Measurements from ENCODE around the gene LSS. TPM values are rescaled to one million over a fixed set of nuclear protein-coding genes. Genes with fewer than 3 reads are reported as not detected.

The LSS gene
- total and polyA plus RNA-seq, 2 donors = 14.9 to 15.4 TPM

GRCh38 chr21:46217511-46218196 lies 10.9 kb downstream of the LSS start:
- Histone ChIP-seq H3K9me3 (ENCODE audit: control insufficient read depth in 2 of 2, insufficient read depth in 1 of 2, low read length in 1 of 2) (no peaks in the 10 kb centered on the region), H3K4me3 (ENCODE audit: low read length in 2 of 2) (no peak overlapping the region), H3K27ac (ENCODE audit: low read depth in 1 of 2, low read length in 1 of 2) (no peak overlapping the region), H3K36me3 (ENCODE audit: control insufficient read depth in 2 of 2, insufficient read depth in 2 of 2, low read length in 1 of 2) (peaks cover 21 to 58% of the 10 kb centered on the region in 2 donors), H3K4me1 (ENCODE audit: control insufficient read depth in 2 of 2, insufficient read depth in 2 of 2, low read length in 2 of 2) (no peaks in the 10 kb centered on the region), H3K27me3 (ENCODE audit: control insufficient read depth in 2 of 2, insufficient read depth in 1 of 2, low read length in 1 of 2) (no peaks in the 10 kb centered on the region)
- DNase-seq (ENCODE audit: low read depth in 6 of 9, low spot score in 9 of 9) = no peak
- WGBS = 97% methylated on average over 22 of the region's 22 CpGs

GRCh38 chr21:46216132-46216747 lies 12.3 kb downstream of the LSS start:
- Histone ChIP-seq H3K4me3 (ENCODE audit: low read length in 2 of 2) (no peak overlapping the region), H3K27me3 (ENCODE audit: control insufficient read depth in 2 of 2, insufficient read depth in 1 of 2, low read length in 1 of 2) (no peaks in the 10 kb centered on the region), H3K36me3 (ENCODE audit: control insufficient read depth in 2 of 2, insufficient read depth in 2 of 2, low read length in 1 of 2) (peaks cover 27 to 55% of the 10 kb centered on the region in 2 donors), H3K27ac (ENCODE audit: low read depth in 1 of 2, low read length in 1 of 2) (no peak overlapping the region), H3K4me1 (ENCODE audit: control insufficient read depth in 2 of 2, insufficient read depth in 2 of 2, low read length in 2 of 2) (no peaks in the 10 kb centered on the region), H3K9me3 (ENCODE audit: control insufficient read depth in 2 of 2, insufficient read depth in 1 of 2, low read length in 1 of 2) (no peaks in the 10 kb centered on the region)
- no peak for DNase-seq (ENCODE audit: low read depth in 6 of 9, low spot score in 9 of 9)
- 98% methylated on average over 16 of the region's 16 CpGs for WGBS

GRCh38 chr21:46215436-46216131 lies 13.0 kb downstream of the LSS start:
- Histone ChIP-seq H3K9me3 (ENCODE audit: control insufficient read depth in 2 of 2, insufficient read depth in 1 of 2, low read length in 1 of 2) (no peaks in the 10 kb centered on the region), H3K27me3 (ENCODE audit: control insufficient read depth in 2 of 2, insufficient read depth in 1 of 2, low read length in 1 of 2) (no peaks in the 10 kb centered on the region), H3K4me3 (ENCODE audit: low read length in 2 of 2) (no peak overlapping the region), H3K36me3 (ENCODE audit: control insufficient read depth in 2 of 2, insufficient read depth in 2 of 2, low read length in 1 of 2) (peaks cover 24 to 49% of the 10 kb centered on the region in 2 donors), H3K4me1 (ENCODE audit: control insufficient read depth in 2 of 2, insufficient read depth in 2 of 2, low read length in 2 of 2) (no peaks in the 10 kb centered on the region), H3K27ac (ENCODE audit: low read depth in 1 of 2, low read length in 1 of 2) (no peak overlapping the region)
- whole genome bisulfite sequencing = 94% methylated on average over 20 of the region's 20 CpGs
- DNase-seq (ENCODE audit: low read depth in 6 of 9, low spot score in 9 of 9) = no peak

- no peaks in the 10 kb centered on the region for H3K9me3 ChIP-seq (ENCODE audit: control insufficient read depth in 2 of 2, insufficient read depth in 1 of 2, low read length in 1 of 2)
- no peak for DNase-seq (ENCODE audit: low read depth in 6 of 9, low spot score in 9 of 9)
- H3K27ac ChIP-seq (ENCODE audit: low read depth in 1 of 2, low read length in 1 of 2) = no peak overlapping the region
- WGBS = 97% methylated on average over 27 of the region's 27 CpGs
- peaks cover 17 to 43% of the 10 kb centered on the region in 2 donors for H3K36me3 ChIP-seq (ENCODE audit: control insufficient read depth in 2 of 2, insufficient read depth in 2 of 2, low read length in 1 of 2)
- H3K4me3 ChIP-seq (ENCODE audit: low read length in 2 of 2) = no peak overlapping the region
- H3K27me3 ChIP-seq (ENCODE audit: control insufficient read depth in 2 of 2, insufficient read depth in 1 of 2, low read length in 1 of 2) = no peaks in the 10 kb centered on the region
- H3K4me1 ChIP-seq (ENCODE audit: control insufficient read depth in 2 of 2, insufficient read depth in 2 of 2, low read length in 2 of 2) = no peaks in the 10 kb centered on the region
Measured at GRCh38 chr21:46214478-46215340, 13.9 kb downstream of the LSS start.

DNA sequence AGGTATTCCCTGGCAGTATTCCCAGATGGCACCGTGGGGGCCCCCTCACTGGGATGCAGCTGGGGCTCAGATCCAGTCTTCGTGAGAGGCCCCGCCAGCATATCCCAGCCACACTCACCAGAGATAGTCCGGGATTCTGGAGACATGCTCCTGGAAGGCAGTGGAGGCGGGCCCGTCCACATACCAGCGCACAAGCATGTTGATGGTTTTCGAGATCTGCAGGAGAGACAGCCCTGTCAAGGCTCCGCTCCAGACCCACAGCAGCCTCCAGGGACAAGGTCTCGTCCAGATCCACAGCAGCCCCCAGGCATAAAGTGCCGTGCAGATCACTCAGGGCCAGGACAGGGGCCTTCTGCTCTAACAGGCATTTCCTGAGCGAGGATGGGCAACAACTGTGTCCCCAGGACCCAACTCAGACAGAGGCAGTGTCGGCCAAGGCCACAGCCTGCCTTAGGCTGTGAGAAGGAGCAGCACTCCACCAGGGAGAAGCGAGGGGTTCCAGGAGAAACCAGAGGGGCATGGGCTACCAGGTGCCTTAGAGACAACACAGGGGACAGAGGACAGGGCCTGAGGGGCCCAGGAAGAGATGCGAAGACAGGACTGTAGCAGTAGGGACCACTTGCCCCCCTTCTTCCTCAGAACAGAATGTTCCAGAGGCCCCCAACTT lies 14.8 kb downstream of the LSS start:
- Histone ChIP-seq H3K4me3 (ENCODE audit: low read length in 2 of 2) (no peak overlapping the region), H3K36me3 (ENCODE audit: control insufficient read depth in 2 of 2, insufficient read depth in 2 of 2, low read length in 1 of 2) (peaks cover 18 to 41% of the 10 kb centered on the region in 2 donors), H3K4me1 (ENCODE audit: control insufficient read depth in 2 of 2, insufficient read depth in 2 of 2, low read length in 2 of 2) (no peaks in the 10 kb centered on the region), H3K27ac (ENCODE audit: low read depth in 1 of 2, low read length in 1 of 2) (no peak overlapping the region), H3K27me3 (ENCODE audit: control insufficient read depth in 2 of 2, insufficient read depth in 1 of 2, low read length in 1 of 2) (no peaks in the 10 kb centered on the region), H3K9me3 (ENCODE audit: control insufficient read depth in 2 of 2, insufficient read depth in 1 of 2, low read length in 1 of 2) (no peaks in the 10 kb centered on the region)
- WGBS = 97% methylated on average over 15 of the region's 15 CpGs
- no peak for DNase-seq (ENCODE audit: low read depth in 6 of 9, low spot score in 9 of 9)

GRCh38 chr21:46212721-46213484 lies 15.7 kb downstream of the LSS start:
- H3K9me3 ChIP-seq (ENCODE audit: control insufficient read depth in 2 of 2, insufficient read depth in 1 of 2, low read length in 1 of 2) = no peaks in the 10 kb centered on the region
- H3K36me3 ChIP-seq (ENCODE audit: control insufficient read depth in 2 of 2, insufficient read depth in 2 of 2, low read length in 1 of 2) = peaks cover 18 to 41% of the 10 kb centered on the region in 2 donors
- no peak overlapping the region for H3K27ac ChIP-seq (ENCODE audit: low read depth in 1 of 2, low read length in 1 of 2)
- H3K27me3 ChIP-seq (ENCODE audit: control insufficient read depth in 2 of 2, insufficient read depth in 1 of 2, low read length in 1 of 2) = no peaks in the 10 kb centered on the region
- no peak overlapping the region for H3K4me3 ChIP-seq (ENCODE audit: low read length in 2 of 2)
- WGBS = 98% methylated on average over 18 of the region's 18 CpGs
- no peak for DNase-seq (ENCODE audit: low read depth in 6 of 9, low spot score in 9 of 9)
- no peaks in the 10 kb centered on the region for H3K4me1 ChIP-seq (ENCODE audit: control insufficient read depth in 2 of 2, insufficient read depth in 2 of 2, low read length in 2 of 2)

- Histone ChIP-seq H3K4me1 (ENCODE audit: control insufficient read depth in 2 of 2, insufficient read depth in 2 of 2, low read length in 2 of 2) (no peaks in the 10 kb centered on the region), H3K4me3 (ENCODE audit: low read length in 2 of 2) (no peak overlapping the region), H3K27ac (ENCODE audit: low read depth in 1 of 2, low read length in 1 of 2) (no peak overlapping the region), H3K27me3 (ENCODE audit: control insufficient read depth in 2 of 2, insufficient read depth in 1 of 2, low read length in 1 of 2) (no peaks in the 10 kb centered on the region), H3K9me3 (ENCODE audit: control insufficient read depth in 2 of 2, insufficient read depth in 1 of 2, low read length in 1 of 2) (no peaks in the 10 kb centered on the region), H3K36me3 (ENCODE audit: control insufficient read depth in 2 of 2, insufficient read depth in 2 of 2, low read length in 1 of 2) (peaks cover 22 to 45% of the 10 kb centered on the region in 2 donors)
- no peak for DNase-seq (ENCODE audit: low read depth in 6 of 9, low spot score in 9 of 9)
- WGBS = 96% methylated on average over 23 of the region's 23 CpGs
Measured at GRCh38 chr21:46211786-46212720, 16.5 kb downstream of the LSS start.

All from thymus (tissue), 11 donors.